GM13976 (cell line): ENCODE data around the gene GRIN2A.

Experiments
- DNase-seq: peaks from one replicate; pipeline ENCODE4 v3.0.0; 2012; ENCODE audit warnings: low spot score
- in situ Hi-C: fragments of 300-500 bp; cut with MboI; formaldehyde crosslinking; loops from one replicate; pipeline ENCODE4 v1.12.0; 2022; ENCODE audit warnings: low sequenced_read_pairs, mixed read lengths, inconsistent platforms; ENCODE audit not compliant: unreplicated experiment
- TF ChIP-seq, protein P1 (sequence below): IDR thresholded peaks from 2 replicates; pipeline ENCODE4 v1.5.1; 2012; ENCODE audit warnings: borderline replicate concordance, mild to moderate bottlenecking; ENCODE audit not compliant: insufficient read depth; ENCODE audit errors: extremely low read depth, missing control alignments, control extremely low read depth

The GRIN2A gene

DNA sequence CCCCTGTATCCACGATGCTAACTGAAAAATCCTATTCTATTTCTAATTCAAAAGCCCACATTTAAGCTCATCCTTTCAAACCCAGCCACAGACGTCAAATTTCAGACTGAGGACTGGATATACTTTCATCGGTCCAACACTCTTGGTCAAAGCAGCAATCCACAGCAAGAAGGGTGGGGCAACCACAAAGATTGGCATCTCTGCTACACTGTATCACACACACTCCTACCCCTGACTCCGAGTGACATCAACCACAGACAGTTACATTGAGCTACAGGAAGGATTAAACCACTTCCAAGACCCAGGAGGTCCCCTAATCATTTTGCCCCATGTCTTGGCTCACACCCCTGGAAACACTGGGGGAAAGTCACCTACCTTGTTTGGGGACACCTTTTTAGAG lies 61.3 kb downstream of the GRIN2A start:
- in situ Hi-C loops: no loop called here
- no peak for DNase-seq
- TF ChIP-seq, protein P1, sequence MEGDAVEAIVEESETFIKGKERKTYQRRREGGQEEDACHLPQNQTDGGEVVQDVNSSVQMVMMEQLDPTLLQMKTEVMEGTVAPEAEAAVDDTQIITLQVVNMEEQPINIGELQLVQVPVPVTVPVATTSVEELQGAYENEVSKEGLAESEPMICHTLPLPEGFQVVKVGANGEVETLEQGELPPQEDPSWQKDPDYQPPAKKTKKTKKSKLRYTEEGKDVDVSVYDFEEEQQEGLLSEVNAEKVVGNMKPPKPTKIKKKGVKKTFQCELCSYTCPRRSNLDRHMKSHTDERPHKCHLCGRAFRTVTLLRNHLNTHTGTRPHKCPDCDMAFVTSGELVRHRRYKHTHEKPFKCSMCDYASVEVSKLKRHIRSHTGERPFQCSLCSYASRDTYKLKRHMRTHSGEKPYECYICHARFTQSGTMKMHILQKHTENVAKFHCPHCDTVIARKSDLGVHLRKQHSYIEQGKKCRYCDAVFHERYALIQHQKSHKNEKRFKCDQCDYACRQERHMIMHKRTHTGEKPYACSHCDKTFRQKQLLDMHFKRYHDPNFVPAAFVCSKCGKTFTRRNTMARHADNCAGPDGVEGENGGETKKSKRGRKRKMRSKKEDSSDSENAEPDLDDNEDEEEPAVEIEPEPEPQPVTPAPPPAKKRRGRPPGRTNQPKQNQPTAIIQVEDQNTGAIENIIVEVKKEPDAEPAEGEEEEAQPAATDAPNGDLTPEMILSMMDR: no peak

DNA sequence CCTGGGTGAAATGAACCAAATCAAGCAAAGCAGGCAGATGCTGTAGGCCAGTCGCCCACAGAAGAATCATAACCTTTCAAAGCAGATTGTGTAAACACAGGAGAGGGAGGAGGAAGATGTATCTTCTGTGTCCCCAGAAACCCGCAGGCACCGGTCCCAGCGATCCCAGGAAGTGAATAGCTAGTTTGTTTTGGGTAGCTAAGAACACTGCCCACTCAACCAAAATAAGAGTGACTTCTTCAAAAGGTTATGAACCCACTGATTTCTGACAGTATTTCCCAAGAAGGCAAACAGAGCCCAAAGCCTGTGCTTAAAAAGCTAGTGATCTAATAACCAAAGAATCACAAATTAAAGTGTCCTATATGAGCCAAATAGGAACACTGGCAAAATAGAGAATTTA lies 67.8 kb downstream of the GRIN2A start:
- TF ChIP-seq, protein P1: no peak
- in situ Hi-C loops: no loop called here
- no peak for DNase-seq

DNA sequence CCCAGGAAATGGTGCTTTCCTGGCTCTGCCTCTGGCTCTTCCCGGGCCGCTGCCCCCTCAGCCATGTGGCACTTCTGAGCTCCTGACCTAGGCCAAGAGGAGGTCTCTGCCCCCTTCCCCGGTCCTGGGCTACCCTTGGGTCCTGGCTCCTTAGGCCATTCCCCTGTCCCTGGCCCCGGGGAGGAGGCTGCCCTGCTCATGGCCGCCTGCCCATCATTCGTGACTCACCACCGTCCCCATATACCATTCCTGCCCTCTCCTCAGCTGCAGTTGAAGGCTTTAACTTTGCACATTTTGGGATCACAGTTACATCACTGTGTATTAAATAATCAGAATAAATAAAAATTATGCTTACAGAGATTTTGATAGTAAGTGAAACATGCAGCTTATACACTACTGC lies 69.0 kb downstream of the GRIN2A start:
- DNase-seq: no peak
- TF ChIP-seq, protein P1: no peak
- in situ Hi-C loops: no loop called here

DNA sequence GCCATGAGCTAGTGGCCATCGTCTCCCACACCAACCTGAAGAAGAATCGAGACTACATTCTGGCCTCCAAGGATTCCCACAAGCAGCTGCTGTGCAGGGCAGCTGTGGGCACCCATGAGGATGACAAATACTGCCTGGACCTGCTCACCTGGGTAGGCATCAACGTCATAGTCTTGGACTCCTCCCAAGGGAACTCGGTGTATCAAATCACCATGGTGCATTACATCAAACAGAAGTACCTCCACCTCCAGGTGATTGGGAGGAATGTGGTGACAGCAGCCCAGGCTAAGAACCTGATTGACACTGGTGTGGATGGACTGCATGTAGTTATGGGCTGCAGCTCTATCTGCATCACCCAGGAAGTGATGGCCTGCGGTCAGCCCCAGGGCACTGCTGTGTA lies 70.2 kb downstream of the GRIN2A start:
- no peak for DNase-seq
- TF ChIP-seq, protein P1: no peak
- in situ Hi-C loops: no loop called here

DNA sequence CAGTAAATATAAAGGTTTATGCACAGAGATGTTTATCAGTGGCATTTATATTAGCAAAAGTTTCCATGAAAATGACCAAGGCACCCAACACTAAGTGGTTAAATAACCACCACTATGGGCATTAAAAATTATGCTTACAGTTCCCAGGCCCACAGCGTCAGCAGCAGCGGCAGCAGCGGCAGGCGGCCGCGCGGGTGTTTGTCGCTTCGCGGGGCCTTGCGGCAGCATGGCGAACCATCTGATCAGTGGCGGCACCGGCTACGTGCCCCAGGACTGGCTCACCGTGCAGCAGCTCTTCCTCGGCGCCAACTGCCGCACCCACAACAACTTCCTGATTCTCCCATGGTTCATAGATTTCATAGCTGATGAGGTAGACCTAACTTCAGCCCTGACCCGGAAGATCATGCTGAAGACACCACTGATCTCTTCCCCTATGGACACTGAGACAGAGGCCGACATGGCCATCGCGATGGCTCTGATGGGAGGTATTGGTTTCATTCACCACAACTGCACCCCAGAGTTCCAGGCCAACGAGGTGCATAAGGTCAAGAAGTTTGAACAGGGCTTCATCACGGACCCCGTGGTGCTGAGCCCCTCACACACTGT lies 71.0 kb downstream of the GRIN2A start:
- DNase-seq: no peak
- TF ChIP-seq, protein P1: no peak
- in situ Hi-C loops: no loop called here

DNA sequence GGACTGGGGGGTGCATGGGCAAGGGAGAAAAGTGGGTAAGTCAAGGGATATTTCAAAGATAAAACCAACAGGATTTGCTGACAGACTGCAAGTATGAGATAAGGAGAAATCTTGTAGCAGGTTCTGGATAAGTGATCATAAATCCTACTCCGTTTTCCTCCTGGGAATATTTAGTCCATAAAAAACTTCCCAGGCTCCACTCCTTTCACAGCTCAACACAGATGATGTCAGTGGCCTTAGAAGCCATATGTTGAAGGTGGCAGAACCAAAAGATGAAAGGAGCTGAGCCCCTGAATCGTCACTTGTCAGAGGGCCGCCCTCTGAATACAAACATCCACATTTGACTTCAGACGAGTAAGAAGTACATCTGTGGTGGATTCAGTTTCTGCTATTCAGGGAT lies 71.7 kb downstream of the GRIN2A start:
- TF ChIP-seq, protein P1: no peak
- DNase-seq: no peak
- in situ Hi-C loops: no loop called here
